PC-3 (cell line): ENCODE results near the gene CACNA1H. TPM values are rescaled to one million over a fixed set of nuclear protein-coding genes. Genes with fewer than 3 reads are reported as not detected.

ENCODE experiments used
- ATAC-seq: fragments of 200-7000 bp; cut with Tn5 transposase; 2 replicates; pipeline ENCODE4 v1.9.1; 2020; ENCODE audit warnings: mild to moderate bottlenecking, moderate library complexity
- BruUV-seq: library from RNA; stranded (reverse); fragments of 400-500 nt; replicated peaks from 2 replicates; lab custom pipeline; 2021; lab: Mats Ljungman, UMichigan
- CTCF ChIA-PET: fragments of 300-600 bp; sonication (Branson Sonifier 250); formaldehyde crosslinking; loops from one replicate; lab custom pipeline; 2022; ENCODE audit warnings: antibody characterized with exemption; lab: Charles Lee
- POLR2A ChIA-PET: fragments of 300-600 bp; sonication (Branson Sonifier 250); formaldehyde crosslinking; loops from one replicate; lab custom pipeline; 2022; ENCODE audit warnings: antibody characterized with exemption; ENCODE audit not compliant: unreplicated experiment; lab: Charles Lee
- DNase-seq: peaks from one replicate; pipeline ENCODE4 v3.0.0-alpha.2; 2015
- H2AFZ ChIP-seq: fragments of 300-600 bp; sonication (generic); 2 replicates; pipeline ENCODE4 v1.6.0; 2016; ENCODE audit warnings: antibody characterized with exemption, low read length
- H3F3A ChIP-seq: fragments of 300-600 bp; sonication (generic); one replicate; pipeline ENCODE4 v1.6.0; 2017; ENCODE audit warnings: antibody characterized with exemption, low read length, control low read depth, mild to moderate bottlenecking; ENCODE audit not compliant: unreplicated experiment
- H3K27ac ChIP-seq: fragments of 300-600 bp; sonication (generic); 2 replicates; pipeline ENCODE4 v1.5.1; 2016; ENCODE audit warnings: mild to moderate bottlenecking, low read length
- H3K27me3 ChIP-seq: fragments of 300-600 bp; sonication (generic); 2 replicates; pipeline ENCODE4 v1.6.1; 2016; ENCODE audit warnings: low read length, mixed read lengths
- H3K36me3 ChIP-seq: fragments of 300-600 bp; sonication (generic); 2 replicates; pipeline ENCODE4 v1.6.1; 2016; ENCODE audit warnings: low read depth, mixed run types, low read length, mixed read lengths
- H3K4me1 ChIP-seq: fragments of 300-600 bp; sonication (generic); 2 replicates; pipeline ENCODE4 v1.5.1; 2016; ENCODE audit warnings: low read length; ENCODE audit not compliant: insufficient read depth
- H3K4me2 ChIP-seq: fragments of 300-600 bp; sonication (generic); 2 replicates; pipeline ENCODE4 v1.6.0; 2016; ENCODE audit warnings: low read length
- H3K4me3 ChIP-seq: fragments of 300-600 bp; sonication (generic); 2 replicates; pipeline ENCODE4 v1.5.1; 2016; ENCODE audit warnings: mild to moderate bottlenecking, low read length, mixed read lengths
- H3K79me2 ChIP-seq: fragments of 300-600 bp; sonication (generic); 2 replicates; pipeline ENCODE4 v1.6.1; 2017; ENCODE audit warnings: low read length, mixed read lengths
- H3K9ac ChIP-seq: fragments of 300-600 bp; sonication (generic); 2 replicates; pipeline ENCODE4 v1.6.0; 2016; ENCODE audit warnings: mild to moderate bottlenecking, low read length
- H3K9me2 ChIP-seq: fragments of 300-600 bp; sonication (generic); replicated peaks from 2 replicates; pipeline ENCODE4 v1.6.1; 2016; ENCODE audit warnings: mixed run types, low read length, mixed read lengths
- H3K9me3 ChIP-seq: fragments of 300-600 bp; sonication (generic); 2 replicates; pipeline ENCODE4 v1.6.1; 2016; ENCODE audit warnings: low read length, mixed read lengths
- H4K20me1 ChIP-seq: fragments of 300-600 bp; sonication (generic); 2 replicates; pipeline ENCODE4 v1.6.1; 2016; ENCODE audit warnings: low read length, mixed read lengths
- EZH2 ChIP-seq: fragments of 300-600 bp; sonication (generic); IDR thresholded peaks from one replicate; pipeline ENCODE4 v1.6.1; 2017; ENCODE audit warnings: antibody characterized with exemption, mild to moderate bottlenecking, low read length; ENCODE audit not compliant: unreplicated experiment
- EZH2phosphoT487 ChIP-seq: fragments of 300-600 bp; sonication (generic); IDR thresholded peaks from 2 replicates; pipeline ENCODE4 v1.6.1; 2018; ENCODE audit warnings: mild to moderate bottlenecking, antibody characterized with exemption, low read length, borderline replicate concordance
- intact Hi-C: fragments of 100-400 bp; cut with micrococcal nuclease; formaldehyde crosslinking; loops from 2 replicates; pipeline ENCODE4 v1.9.0; 2023
- total RNA-seq: library from RNA; depleted of rRNA; stranded (reverse); fragments of >200 nt; gene quantifications from 2 replicates; pipeline ENCODE4 v1.2.3, GENCODE V29; 2014
- TF ChIP-seq, protein P1 (sequence below): fragments of 300-600 bp; sonication (generic); conservative IDR thresholded peaks from 2 replicates; pipeline ENCODE4 v1.5.1; 2017; ENCODE audit warnings: antibody characterized with exemption, low read depth, mild to moderate bottlenecking, low read length

CACNA1H gene
- total RNA-seq, 1 experiment from 2014 or later: 4.1 TPM

DNA sequence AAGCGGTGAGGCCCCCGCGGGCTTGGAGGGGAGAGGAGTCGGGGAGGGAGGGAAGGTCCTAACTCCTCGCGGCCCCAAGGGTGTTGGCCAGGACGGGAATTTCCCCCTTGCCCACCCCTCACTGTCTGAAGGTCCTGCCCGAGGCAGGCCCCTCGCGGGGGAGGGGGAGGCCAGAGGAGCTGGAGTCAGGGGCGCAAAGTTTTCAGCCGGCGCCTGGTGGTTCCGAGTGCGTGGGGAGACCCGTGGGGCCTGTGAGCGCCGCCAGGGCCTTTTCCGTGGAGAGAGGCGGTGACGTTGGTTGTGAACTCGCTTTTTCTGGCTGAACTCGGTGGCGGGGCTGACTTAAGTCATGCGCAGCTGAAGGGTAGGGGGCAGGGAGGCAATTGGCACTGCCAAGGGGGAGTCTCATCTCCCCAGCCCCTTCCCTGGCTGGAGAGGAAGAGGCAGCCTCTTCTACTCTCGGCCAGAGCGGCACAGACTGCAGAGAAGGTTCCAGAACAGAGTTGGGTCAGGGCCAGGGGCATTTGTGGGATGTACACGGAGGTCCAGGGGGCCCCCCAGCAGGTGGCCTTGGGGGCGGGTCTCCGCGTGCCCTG lies 1.5 kb downstream of the CACNA1H start:
- H3K79me2 ChIP-seq: no peaks in the 10 kb centered on the region
- H3K9ac ChIP-seq: no peak overlapping the region
- no peak for TF ChIP-seq EZH2
- TF ChIP-seq, protein P1, sequence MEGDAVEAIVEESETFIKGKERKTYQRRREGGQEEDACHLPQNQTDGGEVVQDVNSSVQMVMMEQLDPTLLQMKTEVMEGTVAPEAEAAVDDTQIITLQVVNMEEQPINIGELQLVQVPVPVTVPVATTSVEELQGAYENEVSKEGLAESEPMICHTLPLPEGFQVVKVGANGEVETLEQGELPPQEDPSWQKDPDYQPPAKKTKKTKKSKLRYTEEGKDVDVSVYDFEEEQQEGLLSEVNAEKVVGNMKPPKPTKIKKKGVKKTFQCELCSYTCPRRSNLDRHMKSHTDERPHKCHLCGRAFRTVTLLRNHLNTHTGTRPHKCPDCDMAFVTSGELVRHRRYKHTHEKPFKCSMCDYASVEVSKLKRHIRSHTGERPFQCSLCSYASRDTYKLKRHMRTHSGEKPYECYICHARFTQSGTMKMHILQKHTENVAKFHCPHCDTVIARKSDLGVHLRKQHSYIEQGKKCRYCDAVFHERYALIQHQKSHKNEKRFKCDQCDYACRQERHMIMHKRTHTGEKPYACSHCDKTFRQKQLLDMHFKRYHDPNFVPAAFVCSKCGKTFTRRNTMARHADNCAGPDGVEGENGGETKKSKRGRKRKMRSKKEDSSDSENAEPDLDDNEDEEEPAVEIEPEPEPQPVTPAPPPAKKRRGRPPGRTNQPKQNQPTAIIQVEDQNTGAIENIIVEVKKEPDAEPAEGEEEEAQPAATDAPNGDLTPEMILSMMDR: no peak
- TF ChIP-seq EZH2phosphoT487: no peak
- no peaks in the 10 kb centered on the region for H3K9me2 ChIP-seq
- H3K36me3 ChIP-seq: no peaks in the 10 kb centered on the region
- POLR2A ChIA-PET: no interaction called here
- peak overlapping the region; percentile 83 for H3K4me2 ChIP-seq
- H3K9me3 ChIP-seq: no peaks in the 10 kb centered on the region
- no peak for DNase-seq
- no TSS peak for BruUV-seq
- ATAC-seq: peak; percentile 11
- intact Hi-C loops: no loop called here
- CTCF ChIA-PET: no interaction called here
- peaks cover 11% of the 10 kb centered on the region; the same call in 1 of the 2 replicates for H3K4me1 ChIP-seq
- peak overlapping the region; percentile 58 for H3K4me3 ChIP-seq
- H2AFZ ChIP-seq: 0 out of 2 replicates have a peak overlapping the region, but pooled peaks have one; percentile 13
- no peaks in the 10 kb centered on the region for H4K20me1 ChIP-seq
- H3F3A ChIP-seq: no peaks in the 10 kb centered on the region
- peaks cover 7% of the 10 kb centered on the region for H3K27me3 ChIP-seq
- H3K27ac ChIP-seq: 0 out of 2 replicates have a peak overlapping the region, but pooled peaks have one; percentile 34

- Histone ChIP-seq H3K9ac (no peak overlapping the region), H3K4me3 (peak overlapping the region; percentile 58), H3K79me2 (no peaks in the 10 kb centered on the region), H3K4me2 (peak overlapping the region; percentile 83), H3K27ac (0 out of 2 replicates have a peak overlapping the region, but pooled peaks have one; percentile 34), H3K36me3 (no peaks in the 10 kb centered on the region), H4K20me1 (no peaks in the 10 kb centered on the region), H3K9me3 (no peaks in the 10 kb centered on the region), H3K9me2 (no peaks in the 10 kb centered on the region), H3F3A (no peaks in the 10 kb centered on the region), H3K4me1 (peaks cover 11% of the 10 kb centered on the region; the same call in 1 of the 2 replicates), H2AFZ (0 out of 2 replicates have a peak overlapping the region, but pooled peaks have one; percentile 13), H3K27me3 (peaks cover 7% of the 10 kb centered on the region)
- peak; percentile 70 for ATAC-seq
- POLR2A ChIA-PET: no interaction called here
- CTCF ChIA-PET: no interaction called here
- intact Hi-C loops: no loop called here
- DNase-seq: peak; percentile 55
- no peak for TF ChIP-seq EZH2
- TF ChIP-seq EZH2phosphoT487: no peak
- TF ChIP-seq, protein P1: no peak
- no TSS peak for BruUV-seq
These were observed 2.0 kb downstream of the CACNA1H start for GRCh38 chr16:1154887-1155331.
